ENCODE results near the gene MCU.
"Not testable (repeated sequence)": the region's sequence is repeated elsewhere in the genome, so short reads cannot be mapped to it uniquely, and the experiment has no call there.

MCU gene

GRCh38 chr10:72764151-72764550, 72.2 kb downstream of the MCU start:
- DNase-seq = no peak

GRCh38 chr10:72765051-72765745, 73.3 kb downstream of the MCU start:
- no peak for DNase-seq

DNA sequence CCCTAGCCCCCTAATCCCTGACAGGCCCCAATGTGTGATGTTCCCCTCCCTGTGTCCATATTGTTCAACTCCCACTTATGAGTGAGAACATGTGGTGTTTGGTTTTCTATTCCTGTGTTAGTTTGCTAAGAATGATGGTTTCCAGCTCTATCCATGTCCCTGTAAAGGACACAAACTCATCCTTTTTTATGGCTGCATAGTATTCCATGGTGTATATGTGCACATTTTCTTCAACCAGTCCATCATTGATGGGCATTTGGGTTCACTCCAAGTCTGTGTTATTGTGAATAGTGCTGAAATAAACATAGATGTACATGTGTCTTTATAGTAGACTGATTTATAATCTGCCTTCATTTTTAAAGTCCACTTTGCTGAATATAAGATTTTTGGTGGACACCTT, 79.3 kb downstream of the MCU start:
- DNase-seq = not testable (repeated sequence)

- DNase-seq = no peak
These were observed 80.1 kb downstream of the MCU start for GRCh38 chr10:72772031-72772430.

DNA sequence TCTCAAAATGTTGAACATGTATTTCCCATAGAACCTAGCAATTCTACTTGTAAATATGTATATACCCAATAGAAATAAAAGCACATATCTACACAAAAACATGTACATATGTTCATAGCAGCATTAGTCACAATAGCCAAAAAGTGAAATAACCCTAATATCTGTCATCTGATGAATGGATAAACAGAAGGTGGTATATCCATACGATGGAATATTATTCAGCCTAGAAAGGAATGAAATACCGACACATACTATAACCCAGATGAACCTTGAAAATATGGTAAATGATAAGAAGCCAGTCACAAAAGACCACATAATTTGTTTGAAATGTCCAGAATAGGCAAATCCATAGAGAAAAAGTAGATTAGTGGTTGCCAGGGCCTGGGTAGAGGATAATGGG, 87.9 kb downstream of the MCU start:
- no peak for DNase-seq

GRCh38 chr10:72782649-72783330, 90.8 kb downstream of the MCU start:
- no peak for DNase-seq

- DNase-seq = no peak
These were observed 91.5 kb downstream of the MCU start for GRCh38 chr10:72783410-72783833.

GRCh38 chr10:72784551-72785351, 92.8 kb downstream of the MCU start:
- DNase-seq = no peak

- DNase-seq = no peak
These were observed 93.5 kb downstream of the MCU start for GRCh38 chr10:72785409-72785808.

DNA sequence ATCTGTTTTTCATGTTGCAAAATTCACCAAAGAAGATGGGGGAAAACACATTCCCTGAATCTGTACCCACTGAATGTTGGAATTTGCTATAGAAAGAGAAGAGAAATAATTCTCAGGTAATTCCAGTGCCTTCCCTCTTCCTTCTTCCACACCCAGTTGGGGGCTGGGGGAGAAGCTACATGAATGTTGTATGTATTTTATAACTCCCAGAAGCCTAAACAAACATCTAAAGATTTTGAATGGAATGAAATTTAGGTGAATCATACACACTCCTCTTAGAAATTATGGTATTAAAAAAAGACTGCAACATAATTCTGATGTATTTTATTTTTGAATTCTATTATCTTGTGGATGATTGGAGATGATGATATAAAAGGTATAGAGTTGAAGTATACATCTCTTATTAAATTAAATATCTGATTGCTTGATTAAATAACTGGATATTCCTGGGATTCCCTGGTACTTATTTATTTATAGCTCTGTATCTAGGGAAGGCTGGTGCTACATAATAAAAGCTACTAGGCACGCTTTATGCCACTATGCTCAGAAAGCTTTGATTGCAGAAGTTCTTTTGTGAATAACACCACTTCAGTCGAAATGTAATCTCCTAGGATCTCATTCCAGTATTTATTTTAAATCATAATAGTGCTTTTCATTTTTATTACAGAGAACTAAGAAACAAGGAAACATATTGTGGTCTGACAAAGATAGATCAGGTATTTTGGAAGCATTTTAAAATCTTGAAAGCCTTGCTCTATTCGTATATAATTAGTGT, 98.5 kb downstream of the MCU start:
- no peak for DNase-seq

- no peak for DNase-seq
These were observed 100.3 kb downstream of the MCU start for GRCh38 chr10:72792288-72792687.

GRCh38 chr10:72793752-72794151, 101.8 kb downstream of the MCU start:
- DNase-seq = no peak

DNA sequence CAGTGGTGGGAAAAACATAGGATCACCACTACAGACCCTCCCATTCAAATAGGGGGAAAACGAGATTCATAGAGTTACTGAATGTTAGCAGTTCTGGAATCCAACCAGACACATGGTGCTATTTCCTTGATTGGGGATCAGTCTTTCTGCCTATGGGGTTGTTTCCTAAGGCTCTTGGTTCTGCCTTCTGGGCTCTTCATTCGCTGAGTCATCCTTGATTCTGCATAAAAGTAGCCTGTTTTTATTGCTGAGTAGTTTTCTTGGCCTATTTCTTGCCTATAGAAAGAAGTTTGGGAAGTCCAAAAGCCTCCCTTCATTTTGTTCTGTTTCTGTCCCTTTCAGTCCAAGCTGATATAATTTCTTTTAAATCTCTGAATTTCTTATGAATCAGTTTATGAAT, 102.3 kb downstream of the MCU start:
- no peak for DNase-seq

DNA sequence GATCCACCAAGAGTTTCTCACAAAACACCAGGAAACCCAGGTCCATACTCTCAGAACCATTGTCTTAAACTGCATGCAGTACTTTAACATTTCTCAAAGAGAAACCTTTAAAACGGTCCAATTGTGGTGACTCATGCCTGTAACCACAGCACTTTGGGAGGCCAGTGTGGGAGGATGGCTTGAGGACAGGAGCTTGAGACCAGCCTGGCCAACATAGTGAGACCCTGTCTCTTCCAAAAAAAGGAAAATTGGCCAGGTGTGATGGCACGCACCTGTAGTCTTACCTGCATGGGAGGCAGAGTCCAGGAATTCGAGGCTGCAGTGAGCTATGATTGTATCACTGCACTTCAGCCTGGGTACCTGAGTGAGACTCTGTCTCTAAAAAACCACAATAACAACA, 104.1 kb downstream of the MCU start:
- DNase-seq = no peak

DNA sequence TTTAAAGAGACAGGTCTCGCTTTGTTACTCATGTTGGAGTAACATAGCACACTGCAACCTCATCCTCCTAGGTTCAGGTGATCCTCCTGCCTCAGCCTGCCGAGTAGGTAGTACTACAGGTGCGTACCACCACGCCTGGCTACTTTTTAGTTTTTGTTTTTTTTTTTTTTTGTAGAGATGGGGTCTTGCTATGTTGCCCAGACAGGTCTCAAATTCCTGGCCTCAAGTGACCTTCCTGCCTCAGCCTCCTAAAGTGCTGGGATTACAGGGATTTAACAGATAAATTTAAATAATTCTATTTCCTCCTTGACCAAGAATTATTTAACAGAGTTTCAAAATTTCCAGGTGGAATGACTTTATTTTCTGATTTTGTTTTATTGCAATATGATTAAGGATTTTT, 104.6 kb downstream of the MCU start:
- no peak for DNase-seq

GRCh38 chr10:72800000-72800740, 108.2 kb downstream of the MCU start:
- DNase-seq = no peak

DNA sequence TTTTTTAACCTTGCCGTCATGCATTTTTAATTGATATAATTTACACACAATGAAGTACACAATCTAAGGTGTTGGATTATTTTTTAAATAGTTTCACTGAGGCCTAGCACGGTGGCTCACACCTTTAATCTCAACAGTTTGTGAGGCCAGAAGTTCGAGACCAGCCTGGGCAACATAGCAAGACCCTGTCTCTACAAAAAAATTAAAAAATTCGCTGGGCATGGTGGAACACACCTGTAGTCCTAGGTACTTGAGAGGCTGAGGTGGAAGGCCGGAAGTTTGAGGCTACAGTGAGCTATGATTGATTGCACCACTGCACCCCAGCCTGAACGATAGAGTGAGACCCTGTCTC, 108.8 kb downstream of the MCU start:
- DNase-seq = no peak

GRCh38 chr10:72801263-72801868, 109.4 kb downstream of the MCU start:
- no peak for DNase-seq

GRCh38 chr10:72802332-72802731, 110.4 kb downstream of the MCU start:
- DNase-seq = no peak

DNA sequence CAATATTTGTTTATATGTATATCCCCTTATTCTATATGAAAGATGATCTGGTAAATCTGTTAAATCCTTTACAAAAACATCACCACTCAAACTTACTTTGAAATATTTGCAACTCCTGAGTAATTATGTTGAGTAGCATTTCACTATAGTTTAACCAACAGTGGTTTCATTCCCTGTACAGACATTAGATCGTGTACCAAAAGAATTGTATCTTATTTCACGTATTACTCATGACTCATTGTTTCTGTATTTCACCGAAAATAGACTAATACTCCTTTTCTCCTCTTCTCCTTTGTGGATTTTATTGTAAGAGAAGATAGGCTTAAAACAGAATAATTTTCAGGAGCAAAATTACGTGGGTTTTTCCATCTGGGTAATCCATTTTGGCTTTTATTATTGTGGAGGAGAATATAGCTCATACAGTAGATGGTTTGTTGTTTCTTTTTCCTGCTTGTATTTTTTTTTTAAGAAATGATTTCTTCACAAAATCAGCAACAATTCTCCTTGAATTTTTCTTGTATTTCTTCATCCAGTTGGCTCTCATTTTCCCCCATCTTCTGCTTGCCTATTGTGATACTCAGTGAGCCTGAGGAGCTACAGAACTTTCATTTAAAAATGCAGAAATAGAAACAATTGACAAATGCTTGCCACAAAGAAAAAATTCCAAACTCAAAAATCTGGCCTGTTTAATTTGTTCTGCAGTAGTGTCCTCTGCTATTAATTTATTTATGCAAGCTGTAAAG, 111.0 kb downstream of the MCU start:
- no peak for DNase-seq

- no peak for DNase-seq
These were observed 116.1 kb downstream of the MCU start for GRCh38 chr10:72808001-72808400.

Measured in DMS79 (cell line).